Stimulated activated CD4-positive, alpha-beta T cell treated with anti-CD3 and anti-CD28 coated beads, Interleukin-12 subunit alpha, Interleukin-12 subunit beta, amount 100 ng/mL, for 4 hours (primary cell): ENCODE results near the gene PRLR.
"Not testable (repeated sequence)": the region's sequence is repeated elsewhere in the genome, so short reads cannot be mapped to it uniquely, and the experiment has no call there.

Source experiments
- DNase-seq: peaks from one replicate; pipeline ENCODE4 v3.0.0-alpha.2; 2020

The PRLR gene

GRCh38 chr5:35066260-35066795 lies 164.0 kb downstream of the PRLR start:
- no peak for DNase-seq

GRCh38 chr5:35063414-35063813 lies 166.9 kb downstream of the PRLR start:
- no peak for DNase-seq

- DNase-seq: no peak
Measured at GRCh38 chr5:35061211-35061770, 169.0 kb downstream of the PRLR start.

- DNase-seq: no peak
Measured at GRCh38 chr5:35060236-35060635, 170.1 kb downstream of the PRLR start.

GRCh38 chr5:35059251-35059650 lies 171.0 kb downstream of the PRLR start:
- DNase-seq: no peak

- DNase-seq: no peak
Measured at GRCh38 chr5:35058374-35058788, 171.9 kb downstream of the PRLR start.

GRCh38 chr5:35056686-35057085 lies 173.6 kb downstream of the PRLR start:
- no peak for DNase-seq

GRCh38 chr5:35052838-35053237 lies 177.4 kb downstream of the PRLR start:
- no peak for DNase-seq

GRCh38 chr5:35050541-35051126 lies 179.7 kb downstream of the PRLR start:
- DNase-seq: no peak

GRCh38 chr5:35048910-35049309 lies 181.4 kb downstream of the PRLR start:
- DNase-seq: no peak

GRCh38 chr5:35047785-35048404 lies 182.4 kb downstream of the PRLR start, which contains the start of gene AGXT2:
TSS of gene AGXT2 (minus strand) at chr5:35047949. CDS start at chr5:35047892, 57 bp downstream.
- DNase-seq: no peak

GRCh38 chr5:35046774-35047173 lies 183.5 kb downstream of the PRLR start:
- DNase-seq: no peak

GRCh38 chr5:35045280-35045679 lies 185.0 kb downstream of the PRLR start:
- no peak for DNase-seq

GRCh38 chr5:35044649-35045048 lies 185.6 kb downstream of the PRLR start:
- DNase-seq: no peak

- no peak for DNase-seq
Measured at GRCh38 chr5:35042781-35043180, 187.5 kb downstream of the PRLR start.

- DNase-seq: no peak
Measured at GRCh38 chr5:35041261-35041660, 189.0 kb downstream of the PRLR start.

- DNase-seq: no peak
Measured at GRCh38 chr5:35038891-35039290, 191.4 kb downstream of the PRLR start.

- DNase-seq: no peak
Measured at GRCh38 chr5:35036536-35036935, 193.8 kb downstream of the PRLR start.

- DNase-seq: not testable (repeated sequence)
Measured at GRCh38 chr5:35035929-35036328, 194.4 kb downstream of the PRLR start.

GRCh38 chr5:35035271-35035670 lies 195.0 kb downstream of the PRLR start:
- no peak for DNase-seq

- DNase-seq: no peak
Measured at GRCh38 chr5:35032356-35032755, 197.9 kb downstream of the PRLR start.

GRCh38 chr5:35031276-35031675 lies 199.0 kb downstream of the PRLR start:
- DNase-seq: no peak

GRCh38 chr5:35030426-35031100 lies 199.7 kb downstream of the PRLR start:
- DNase-seq: no peak

- no peak for DNase-seq
Measured at GRCh38 chr5:35029333-35029732, 201.0 kb downstream of the PRLR start.
